NCI-H2196 treated with DMSO at 0.1 percent for 48 hours (cell line): ENCODE results near the gene OPHN1.

ENCODE experiments used
- DNase-seq: peaks from one replicate; lab custom pipeline; 2025; ENCODE audit not compliant: unreplicated experiment; lab: John Stamatoyannopoulos, UW

OPHN1 gene

DNA sequence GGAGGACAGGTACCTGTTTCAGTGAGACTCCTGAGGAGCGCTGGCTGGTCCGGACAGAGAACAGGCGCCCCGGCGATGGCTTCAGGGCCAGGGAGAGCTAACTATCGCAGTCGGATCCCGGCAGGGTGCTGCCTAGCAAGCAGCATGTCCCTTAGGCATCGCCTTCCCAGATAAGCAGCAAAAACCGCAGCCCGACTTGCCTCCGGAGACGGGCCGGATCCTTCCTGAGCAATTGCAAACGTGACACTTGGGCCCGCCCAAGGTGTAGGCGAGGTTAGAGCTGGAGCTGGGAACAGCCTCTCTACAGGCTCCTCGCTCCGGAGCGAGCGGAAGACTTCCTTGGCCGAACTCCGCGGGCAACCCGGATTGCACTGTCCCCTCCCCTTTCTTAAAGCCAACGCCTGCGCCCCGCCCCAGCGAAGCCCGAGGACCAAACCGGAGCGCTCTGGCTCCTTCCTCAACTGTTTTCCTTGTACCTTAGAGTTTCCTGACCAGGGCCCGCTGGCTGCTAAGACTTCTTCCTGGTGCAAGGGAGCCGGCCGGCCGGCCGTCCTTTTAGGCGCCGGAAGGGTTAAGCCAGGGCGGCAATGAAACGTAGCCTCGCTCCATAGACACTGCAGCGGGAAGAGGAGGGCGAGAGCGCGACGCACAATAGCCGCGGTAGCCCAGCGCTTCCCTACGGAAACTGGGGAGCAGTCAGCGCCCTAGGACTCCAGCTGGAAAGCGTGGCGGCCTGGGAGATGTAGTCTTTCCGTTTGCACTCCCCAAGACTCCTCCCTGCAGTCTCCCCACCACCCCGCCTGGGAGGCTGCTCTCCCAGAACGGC is at the start of gene OPHN1:
Gene OPHN1, minus strand, starts transcription at position 341 of the 826 bp plus-strand sequence. CDS start 475 bp downstream, outside the sequence.
- peak; percentile 3 for DNase-seq

DNA sequence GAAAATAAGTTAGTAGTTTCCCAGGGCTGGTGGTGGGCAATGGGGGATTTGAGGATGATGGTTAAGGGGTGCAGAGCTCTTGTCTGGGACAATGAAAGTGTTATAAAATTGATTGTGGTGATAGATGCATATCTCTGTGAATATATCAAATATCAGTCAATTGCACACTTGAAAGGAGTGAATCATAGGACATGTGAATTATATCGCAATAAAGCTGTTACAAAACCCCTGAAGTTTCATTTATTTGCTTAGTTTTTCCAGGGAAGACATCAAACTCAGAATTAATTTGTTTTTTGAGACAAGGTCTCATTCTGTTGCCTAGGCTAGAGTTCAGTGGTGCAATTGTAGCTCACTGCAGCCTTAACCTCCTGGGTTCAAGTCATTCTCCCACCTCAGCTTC is 47.7 kb upstream of the OPHN1 start:
- DNase-seq, result no peak

- no peak for DNase-seq
Observed at GRCh38 chrX:68464796-68465195, 31.5 kb upstream of the OPHN1 start.

- DNase-seq, result no peak
Observed at GRCh38 chrX:68463880-68464279, 30.6 kb upstream of the OPHN1 start.

- DNase-seq, result no peak
Observed at GRCh38 chrX:68462653-68463052, 29.4 kb upstream of the OPHN1 start.

GRCh38 chrX:68462197-68462596 is 28.9 kb upstream of the OPHN1 start:
- DNase-seq, result no peak

- DNase-seq, result no peak
Observed at GRCh38 chrX:68461576-68461975, 28.3 kb upstream of the OPHN1 start.

DNA sequence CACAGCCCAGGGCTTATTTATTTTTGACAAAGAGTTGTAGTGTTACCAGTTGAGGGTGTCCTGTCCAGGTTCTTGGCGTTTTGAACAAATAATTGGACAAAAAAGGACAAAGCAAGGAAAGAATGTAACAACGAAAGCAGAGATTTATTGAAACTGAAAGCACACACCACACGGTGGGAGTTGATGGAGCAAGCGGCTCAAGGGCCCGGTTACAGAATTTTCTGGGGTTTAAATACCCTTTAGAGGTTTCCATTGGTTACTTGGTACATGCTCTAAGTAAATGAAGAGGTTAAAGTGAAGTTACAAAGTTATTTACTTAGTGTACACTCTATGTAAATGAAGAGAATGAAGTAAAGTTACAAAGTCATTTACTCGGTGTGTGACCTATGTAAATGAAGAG is 27.8 kb upstream of the OPHN1 start:
- no peak for DNase-seq

DNA sequence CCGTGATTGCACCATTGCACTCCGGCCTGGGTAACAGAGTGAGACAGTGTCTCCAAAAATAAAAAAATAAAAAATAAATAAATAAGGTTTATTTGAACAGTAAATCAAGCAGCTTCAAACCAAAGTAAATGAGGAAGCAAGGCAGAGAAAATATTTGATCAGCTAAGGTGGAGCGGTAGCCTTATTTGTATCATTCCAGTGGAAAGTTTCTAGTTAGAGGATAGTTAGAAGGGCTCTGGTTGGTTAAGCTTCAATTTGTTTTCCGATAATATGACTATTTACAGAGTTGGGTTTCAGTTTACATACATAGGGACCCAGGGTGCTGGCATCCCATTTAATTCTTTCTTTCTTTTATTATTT is 21.8 kb upstream of the OPHN1 start:
- no peak for DNase-seq

- DNase-seq, result no peak
Observed at GRCh38 chrX:68454476-68455150, 21.3 kb upstream of the OPHN1 start.

- no peak for DNase-seq
Observed at GRCh38 chrX:68451720-68452119, 18.4 kb upstream of the OPHN1 start.

GRCh38 chrX:68443155-68443868 is 10.0 kb upstream of the OPHN1 start:
- no peak for DNase-seq

- peak; percentile 0 for DNase-seq
Observed at GRCh38 chrX:68440940-68441339, 7.6 kb upstream of the OPHN1 start.

- DNase-seq, result no peak
Observed at GRCh38 chrX:68440442-68440841, 7.1 kb upstream of the OPHN1 start.

DNA sequence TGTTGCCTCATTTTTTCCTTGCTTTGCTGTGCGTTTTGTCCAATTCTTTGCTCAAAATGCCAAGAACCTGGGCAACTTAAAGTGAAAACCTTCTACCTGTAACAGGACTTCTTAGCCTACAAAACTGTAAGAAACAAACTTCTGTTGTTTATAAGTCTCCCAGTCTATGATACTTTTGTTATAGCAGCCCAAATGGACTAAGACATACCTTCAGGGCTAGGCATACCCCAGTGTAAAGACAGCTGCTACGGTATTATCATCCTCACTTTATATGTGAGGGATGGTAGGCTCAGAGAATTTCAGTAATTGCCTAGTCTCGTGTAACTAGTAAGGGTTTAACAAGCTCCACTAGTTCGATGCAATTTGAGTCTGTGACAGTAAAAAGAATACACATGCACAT is 6.0 kb upstream of the OPHN1 start:
- DNase-seq, result no peak

GRCh38 chrX:68438575-68438974 is 5.3 kb upstream of the OPHN1 start:
- DNase-seq, result no peak

- DNase-seq, result no peak
Observed at GRCh38 chrX:68433981-68434299, 645 bp upstream of the OPHN1 start.

- DNase-seq, result no peak
Observed at GRCh38 chrX:68432648-68433047, 647 bp downstream of the OPHN1 start.

- DNase-seq, result no peak
Observed at GRCh38 chrX:68431836-68432235, 1.5 kb downstream of the OPHN1 start.

DNA sequence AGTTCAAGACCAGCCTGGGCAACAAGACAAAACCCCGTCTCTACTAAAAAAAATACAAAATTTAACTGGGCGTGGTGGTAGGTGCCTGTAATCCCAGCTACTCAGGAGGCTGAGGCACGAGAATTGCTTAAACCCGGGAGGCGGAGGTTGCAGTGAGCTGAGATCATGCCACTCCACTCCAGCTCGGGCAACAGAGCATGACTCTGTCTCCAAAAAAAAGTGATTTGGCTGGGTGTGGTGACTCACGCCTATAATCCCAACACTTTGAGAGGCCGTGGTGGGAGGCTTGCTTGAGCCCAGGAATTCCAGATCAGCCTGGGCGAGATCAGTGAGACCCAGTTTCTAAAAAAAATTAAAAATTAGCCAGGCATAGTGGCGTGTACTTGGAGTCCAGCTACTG is 4.1 kb downstream of the OPHN1 start:
- no peak for DNase-seq

DNA sequence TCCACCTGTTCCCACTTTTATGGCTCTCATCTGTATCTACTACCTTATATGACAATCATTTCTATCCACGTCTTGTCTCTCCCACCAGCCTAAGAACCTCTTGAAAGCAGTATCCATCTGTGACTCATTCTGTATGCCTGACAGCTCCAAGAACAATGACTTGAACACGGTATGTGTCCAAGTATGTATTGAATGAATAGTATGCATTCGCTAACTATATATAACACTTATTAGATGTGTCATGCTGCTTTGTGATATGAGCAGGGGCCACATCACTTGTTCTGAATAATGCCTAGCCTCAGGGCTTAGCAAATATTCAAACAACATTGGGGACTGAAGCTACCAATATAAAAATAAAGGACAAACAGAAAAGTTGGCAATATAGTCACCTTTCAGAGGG is 4.9 kb downstream of the OPHN1 start:
- no peak for DNase-seq

- DNase-seq, result no peak
Observed at GRCh38 chrX:68424719-68425118, 8.6 kb downstream of the OPHN1 start.
